Nucleus accumbens (tissue), 56 donors: ENCODE data around the gene FGF2.
A peak's percentile ranks its signal among the peaks of the same experiment; 100 is the strongest.
"Not testable (repeated sequence)": the region's sequence is repeated elsewhere in the genome, so short reads cannot be mapped to it uniquely, and the experiment has no call there.

ENCODE experiments used
- DNase-seq, 56 donors: peaks; one replicate each; lab custom pipeline; 2025; lab: John Stamatoyannopoulos, UW

The FGF2 gene

DNA sequence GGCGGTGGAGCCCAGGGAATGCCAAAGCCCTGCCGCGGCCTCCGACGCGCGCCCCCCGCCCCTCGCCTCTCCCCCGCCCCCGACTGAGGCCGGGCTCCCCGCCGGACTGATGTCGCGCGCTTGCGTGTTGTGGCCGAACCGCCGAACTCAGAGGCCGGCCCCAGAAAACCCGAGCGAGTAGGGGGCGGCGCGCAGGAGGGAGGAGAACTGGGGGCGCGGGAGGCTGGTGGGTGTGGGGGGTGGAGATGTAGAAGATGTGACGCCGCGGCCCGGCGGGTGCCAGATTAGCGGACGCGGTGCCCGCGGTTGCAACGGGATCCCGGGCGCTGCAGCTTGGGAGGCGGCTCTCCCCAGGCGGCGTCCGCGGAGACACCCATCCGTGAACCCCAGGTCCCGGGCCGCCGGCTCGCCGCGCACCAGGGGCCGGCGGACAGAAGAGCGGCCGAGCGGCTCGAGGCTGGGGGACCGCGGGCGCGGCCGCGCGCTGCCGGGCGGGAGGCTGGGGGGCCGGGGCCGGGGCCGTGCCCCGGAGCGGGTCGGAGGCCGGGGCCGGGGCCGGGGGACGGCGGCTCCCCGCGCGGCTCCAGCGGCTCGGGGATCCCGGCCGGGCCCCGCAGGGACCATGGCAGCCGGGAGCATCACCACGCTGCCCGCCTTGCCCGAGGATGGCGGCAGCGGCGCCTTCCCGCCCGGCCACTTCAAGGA, at the start of gene FGF2:
Gene FGF2, plus strand, starts transcription at position 279 of the 705 bp plus-strand sequence. Its CDS starts 344 bp downstream, at position 623.
- peak in 54 of 56 donors; percentile 7 to 83 (median 48) for DNase-seq

DNA sequence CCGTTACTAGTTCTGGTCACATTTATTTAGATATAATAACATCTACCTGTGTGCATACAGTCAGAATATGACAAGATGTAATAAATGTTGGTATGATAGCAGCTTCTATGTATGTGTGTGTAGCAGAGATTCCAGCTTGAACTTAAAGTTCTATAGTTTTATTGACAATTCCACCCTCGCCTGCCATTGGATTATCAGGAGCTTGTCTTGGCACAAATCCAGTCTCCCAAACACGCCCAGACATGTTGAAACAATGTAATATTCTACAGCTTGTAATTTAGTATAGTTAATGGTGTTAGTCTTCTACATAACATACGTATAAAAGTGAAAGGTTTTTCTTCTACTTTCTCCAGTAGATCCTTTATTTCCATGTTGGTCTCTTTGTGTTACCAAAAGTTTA, 49.7 kb upstream of the FGF2 start:
- DNase-seq, result no peak

DNA sequence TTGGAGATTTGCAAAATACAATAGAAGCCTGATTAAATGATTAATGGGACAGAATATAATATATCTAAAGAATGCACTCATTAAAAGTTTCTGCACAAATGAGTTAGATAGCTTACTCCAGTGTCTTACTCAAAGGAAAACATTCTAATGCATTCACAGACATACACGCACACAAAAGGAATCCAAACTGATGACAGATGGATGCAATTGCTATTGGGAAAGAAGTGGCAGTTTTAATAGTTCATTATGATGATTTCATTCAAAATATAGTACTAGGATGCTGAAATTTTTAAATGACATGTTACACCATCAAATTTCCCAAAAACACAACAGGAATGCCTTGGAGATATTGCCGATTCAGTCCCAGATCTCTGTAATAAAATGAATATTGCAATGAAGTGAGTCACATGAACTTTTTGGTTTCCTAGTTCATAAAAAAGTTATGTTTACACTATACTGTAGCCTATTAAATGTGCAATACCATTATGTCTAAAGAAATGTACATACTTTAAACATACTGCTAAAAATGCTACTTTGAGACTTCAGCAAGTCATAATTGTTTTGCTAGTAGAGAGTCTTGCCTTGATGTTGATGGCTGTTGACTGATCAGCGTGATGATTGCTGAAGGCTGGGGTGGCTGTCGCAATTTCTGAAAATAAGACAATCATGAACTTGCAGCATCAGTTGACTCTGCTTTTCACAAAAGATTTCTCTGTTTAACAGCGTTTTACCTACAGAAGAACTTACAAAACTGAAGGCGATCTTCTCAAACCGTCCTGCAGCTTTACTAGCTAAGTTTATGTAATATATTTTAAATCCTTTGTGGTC, 48.6 kb upstream of the FGF2 start:
- DNase-seq, result no peak

DNA sequence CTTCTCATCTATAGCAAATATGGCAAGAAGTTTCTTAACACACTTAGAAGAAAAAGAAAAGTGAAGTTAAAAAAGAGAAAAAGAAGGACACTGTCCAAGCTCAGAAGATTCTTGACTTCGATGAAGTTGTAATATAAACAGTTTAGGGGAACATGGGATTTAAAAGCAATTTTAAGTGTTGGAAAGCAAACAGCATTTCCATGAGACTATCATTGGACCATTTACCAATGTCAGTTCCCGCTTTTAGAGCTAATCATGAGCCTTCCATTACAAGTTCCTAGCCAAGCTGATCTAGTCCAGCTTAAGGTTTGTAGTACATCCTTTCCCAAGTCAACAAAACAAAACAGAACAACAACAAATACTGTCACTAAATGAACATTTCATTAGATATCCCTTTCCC, 45.1 kb upstream of the FGF2 start:
- DNase-seq, result no peak

DNA sequence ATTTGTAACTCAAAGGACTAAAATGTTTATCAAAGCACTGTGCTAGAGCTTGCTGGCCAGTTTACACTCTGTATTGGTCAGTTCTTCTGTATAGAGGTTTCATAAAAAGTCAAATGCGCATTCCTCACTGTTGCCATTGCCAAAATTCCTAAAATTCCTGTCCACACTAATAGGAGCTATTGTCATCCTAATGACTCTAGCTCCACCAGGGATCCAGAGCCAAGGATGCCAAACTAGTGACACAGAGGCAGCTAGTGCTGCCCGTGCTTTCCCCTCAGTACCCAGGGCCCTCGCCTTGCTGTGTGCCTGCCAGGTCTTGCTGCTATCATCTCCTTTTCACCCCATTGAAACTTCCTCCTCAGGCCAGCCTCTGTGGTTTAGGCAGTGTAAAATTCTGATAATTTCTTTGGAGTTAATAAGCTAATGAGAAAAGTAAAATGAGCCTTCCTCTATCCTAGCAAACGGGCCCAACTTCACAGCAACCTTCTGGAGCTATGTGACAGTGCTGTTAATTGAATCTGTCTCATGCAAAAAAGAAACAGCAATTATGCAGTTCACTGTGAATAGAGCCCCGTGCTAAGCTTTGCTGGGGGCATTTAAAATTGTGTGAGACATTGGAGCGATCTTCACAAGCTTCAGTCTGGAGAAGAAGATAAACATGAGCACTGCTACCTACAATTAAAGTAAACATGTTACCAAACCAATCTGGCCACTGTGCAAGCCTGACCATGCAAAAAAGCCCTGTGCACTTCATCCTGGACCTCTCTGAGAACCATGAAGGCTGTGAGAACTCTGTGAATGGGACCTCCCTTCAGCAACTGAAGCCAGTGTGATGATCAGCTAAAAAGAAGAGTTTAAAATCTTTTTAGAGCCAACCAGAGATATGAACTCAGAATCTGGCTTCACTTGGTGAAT, 43.1 kb upstream of the FGF2 start:
- DNase-seq, result peak in 2 of 56 donors; percentile 1 to 31

DNA sequence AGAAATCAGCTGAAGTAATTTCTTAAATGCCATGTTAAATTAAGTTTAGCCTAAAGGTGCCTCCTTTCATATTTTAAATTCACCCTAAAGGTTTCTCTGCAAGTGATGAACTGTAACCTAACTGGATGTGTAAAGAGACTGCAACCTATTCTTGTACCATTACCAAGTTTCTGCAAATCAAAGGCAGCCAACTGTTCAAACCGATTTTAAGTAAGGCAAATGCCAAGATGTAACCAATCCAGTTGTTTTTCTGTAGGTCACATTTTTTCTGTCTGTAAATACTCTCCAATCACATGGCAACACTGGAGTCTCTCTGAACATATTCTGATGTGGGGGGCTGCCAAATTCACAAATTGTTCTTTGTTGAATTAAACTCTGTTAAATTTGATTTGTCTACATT, 42.4 kb upstream of the FGF2 start:
- DNase-seq, result no peak

DNA sequence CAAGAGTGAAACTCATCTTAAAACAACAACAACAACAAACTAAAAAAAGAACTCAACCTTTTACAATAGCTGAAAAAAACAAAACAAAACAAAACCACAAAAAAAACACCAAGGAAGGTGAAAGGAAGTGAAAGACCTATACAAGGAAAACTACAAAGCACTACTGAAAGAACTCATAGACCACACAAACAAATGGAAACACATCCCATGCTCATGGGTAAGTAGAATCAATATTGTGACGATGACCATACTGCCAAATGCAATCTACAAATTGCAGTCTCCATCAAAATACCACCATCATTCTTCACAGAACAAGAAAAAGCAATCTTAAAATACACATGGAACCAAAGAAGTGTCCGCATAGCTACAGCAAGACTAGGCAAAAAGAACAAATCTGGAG, 41.5 kb upstream of the FGF2 start:
- no peak for DNase-seq

DNA sequence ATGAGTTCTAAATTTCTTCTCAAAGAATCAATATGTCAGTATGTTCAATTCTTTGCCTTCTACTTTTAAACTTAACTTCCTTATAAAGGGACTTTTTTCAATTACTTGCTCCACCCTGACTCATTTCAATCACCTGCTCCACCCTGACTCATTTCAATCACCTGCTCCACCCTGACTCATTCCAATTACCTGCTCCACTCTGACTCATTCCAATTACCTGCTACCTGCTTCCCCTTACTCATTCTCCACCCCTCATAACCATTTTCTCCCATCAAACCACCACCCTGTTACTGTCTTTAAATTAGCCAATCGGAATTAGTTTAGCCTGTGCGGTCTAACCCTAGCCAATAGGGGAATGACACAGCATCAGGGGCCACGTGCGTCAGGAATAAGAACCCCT, 40.3 kb upstream of the FGF2 start:
- DNase-seq, result not testable (repeated sequence)

DNA sequence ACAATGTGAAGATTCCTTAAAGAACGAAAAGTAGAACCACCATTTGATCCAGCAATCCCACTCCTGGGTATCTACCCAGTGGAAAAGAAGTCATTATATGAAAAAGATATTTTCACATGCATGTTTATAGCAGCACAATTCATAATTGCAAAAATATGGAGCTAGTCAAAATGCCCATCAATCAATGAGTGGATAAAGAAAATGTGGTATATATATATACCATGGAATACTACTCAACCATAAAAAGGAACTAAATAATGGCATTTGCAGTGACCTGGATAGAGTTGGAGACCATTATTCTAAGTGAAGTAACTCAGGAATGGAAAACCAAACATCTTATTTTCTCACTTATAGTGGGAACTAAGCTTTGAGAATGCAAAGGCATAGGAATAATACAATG, 39.7 kb upstream of the FGF2 start:
- not testable (repeated sequence) for DNase-seq

DNA sequence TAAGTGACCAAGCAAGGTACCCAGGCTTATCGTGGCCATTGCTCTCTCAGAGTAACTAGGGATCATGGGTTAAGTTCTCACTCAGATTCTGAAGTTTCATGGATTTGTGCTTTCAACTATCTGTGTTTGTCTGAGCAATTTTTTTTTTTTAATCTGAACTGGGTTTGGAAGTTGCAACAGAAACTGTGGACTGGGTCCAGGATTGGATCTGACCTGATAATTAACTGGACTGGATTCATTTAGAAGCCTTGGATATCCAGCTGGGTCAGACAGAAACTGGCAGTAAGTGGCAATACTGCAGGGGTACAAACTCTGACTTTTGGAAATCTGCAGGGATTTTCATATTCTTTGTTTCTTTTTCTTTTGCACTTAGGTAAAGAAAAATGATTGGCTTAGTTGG, 38.7 kb upstream of the FGF2 start:
- no peak for DNase-seq

DNA sequence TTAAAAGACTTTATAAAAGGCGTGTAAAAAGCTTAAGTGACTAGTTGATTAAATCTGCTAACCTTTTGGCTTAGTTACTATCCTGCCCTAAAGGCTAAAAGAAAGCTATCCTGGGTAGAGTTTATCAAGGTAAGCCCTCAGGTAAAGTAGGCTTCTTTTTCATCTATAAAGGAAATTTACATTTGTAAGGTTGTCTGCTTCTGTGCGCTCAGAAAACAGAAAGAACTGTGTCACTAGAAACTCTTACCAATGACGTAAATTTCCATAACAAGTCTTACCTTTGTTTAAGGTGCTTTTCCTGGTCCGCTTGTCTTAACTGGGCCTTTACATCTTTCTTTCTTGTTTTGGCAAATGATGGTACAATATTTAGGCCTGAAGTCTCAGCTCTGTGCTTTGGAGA, 37.7 kb upstream of the FGF2 start:
- no peak for DNase-seq

DNA sequence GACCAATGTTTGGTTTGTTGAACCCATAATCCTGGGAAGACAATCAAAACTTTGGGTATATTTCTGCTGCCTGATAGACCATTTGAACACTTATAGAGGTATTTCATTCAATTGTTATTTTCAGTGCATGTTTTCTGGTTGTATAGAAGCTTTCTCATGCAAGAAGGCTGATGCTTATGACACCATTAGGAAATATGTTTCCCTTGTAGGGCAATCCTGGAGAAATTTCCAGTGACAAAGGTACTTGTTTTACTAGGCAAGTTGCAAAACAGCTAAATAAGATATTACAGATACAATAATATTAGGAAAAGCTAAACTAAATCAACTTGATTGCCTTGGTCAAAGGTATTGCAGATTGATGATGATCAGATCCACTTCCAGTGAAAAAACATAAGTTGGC, 32.8 kb upstream of the FGF2 start:
- DNase-seq, result no peak

DNA sequence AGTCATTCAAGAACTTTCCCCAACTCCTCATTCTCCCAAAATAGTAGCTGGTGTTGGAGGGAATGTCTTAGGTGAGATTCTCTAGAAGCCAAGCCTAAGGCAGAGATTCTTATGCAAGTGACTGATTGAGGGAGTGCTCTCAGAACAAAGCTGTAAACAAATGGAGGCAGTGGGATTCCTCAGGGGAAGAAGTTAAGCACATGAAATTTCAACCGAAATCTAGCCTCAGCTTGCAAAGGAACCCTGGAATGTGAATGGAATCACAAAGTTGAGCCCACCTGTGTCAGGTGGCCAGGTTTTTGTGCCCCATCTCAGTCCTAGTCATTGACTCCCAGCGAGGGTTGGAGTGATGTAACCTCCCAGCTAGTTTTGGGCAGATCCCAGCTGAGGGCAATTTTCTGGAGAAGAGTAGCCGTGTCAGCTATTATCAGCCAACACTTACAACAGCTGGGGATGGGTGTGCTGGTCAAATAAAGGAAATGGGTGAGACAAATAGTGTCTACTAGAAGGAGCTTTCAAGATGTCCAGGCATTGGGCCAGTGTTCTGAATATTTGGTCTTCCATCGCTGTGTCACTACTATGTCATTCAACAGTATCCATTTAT, 29.7 kb upstream of the FGF2 start:
- no peak for DNase-seq

DNA sequence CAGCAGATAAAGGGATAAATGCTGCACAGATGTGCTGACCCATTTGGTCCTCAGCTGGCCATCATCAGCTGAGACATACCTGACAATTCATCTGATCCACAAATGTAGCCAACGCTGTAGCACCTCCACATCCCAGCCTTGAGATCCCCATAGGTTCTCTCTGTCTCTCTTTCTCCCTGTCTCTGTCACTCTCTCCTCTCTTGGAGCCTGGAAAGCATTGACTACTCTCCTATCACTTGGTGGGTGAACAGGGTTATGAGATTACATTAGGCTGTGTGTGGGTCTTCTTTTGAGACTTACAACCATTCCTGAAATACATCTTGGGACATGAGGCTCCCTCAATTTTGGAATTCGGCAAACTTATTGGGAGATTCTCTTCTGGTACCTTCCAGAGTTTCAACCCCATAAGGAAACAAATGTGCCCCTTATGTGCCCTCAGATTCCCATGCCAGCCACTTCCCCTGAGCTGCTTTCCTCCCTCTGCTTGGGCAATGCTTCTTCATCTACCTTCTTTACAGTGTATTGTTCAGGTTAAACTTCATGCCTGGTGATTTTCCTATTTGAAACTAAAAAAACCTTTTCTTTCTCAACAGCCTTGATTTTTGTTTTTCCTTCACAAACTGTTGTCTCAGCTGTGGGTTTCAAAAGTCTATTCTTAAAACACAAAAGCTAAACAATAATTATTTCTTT, 29.1 kb upstream of the FGF2 start:
- no peak for DNase-seq

DNA sequence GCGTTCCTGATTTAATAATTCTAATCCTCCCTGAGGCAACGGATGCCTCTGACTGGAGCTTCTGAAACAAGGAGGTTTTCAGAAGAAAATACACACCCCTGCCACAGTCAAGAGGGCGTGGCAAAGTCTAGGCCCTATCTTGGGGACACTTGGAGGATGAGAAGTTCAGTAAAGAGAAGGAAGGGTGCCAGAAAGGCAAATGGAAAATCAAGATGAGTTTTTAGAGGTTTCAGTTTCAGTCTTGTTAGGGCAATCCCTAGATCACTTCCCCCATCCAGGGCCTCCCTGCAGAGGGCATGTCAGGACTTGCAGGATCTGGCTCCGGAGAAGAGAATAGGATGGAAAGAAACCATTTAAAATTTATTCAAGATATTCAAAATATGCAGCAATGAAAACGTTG, 28.5 kb upstream of the FGF2 start:
- DNase-seq, result peak in 4 of 56 donors; percentile 2 to 17 (median 8)

DNA sequence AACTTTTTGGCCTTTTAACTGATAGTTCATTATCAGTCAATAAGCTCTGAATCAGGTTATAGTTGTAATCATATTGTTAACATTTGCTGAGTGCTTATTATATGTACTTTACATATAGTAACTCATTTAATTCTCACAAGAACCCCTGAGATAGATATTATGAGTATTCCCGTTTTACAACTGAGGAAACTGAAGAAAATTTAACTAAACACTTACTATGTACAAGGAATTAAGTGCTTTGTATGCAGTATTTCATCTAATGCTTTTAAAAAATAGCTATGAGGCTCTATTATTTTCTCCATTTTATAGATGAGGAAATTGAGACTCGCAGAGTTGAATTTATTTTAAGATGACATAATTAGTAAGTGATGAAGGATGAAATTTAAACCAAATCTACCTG, 27.7 kb upstream of the FGF2 start:
- DNase-seq, result no peak

DNA sequence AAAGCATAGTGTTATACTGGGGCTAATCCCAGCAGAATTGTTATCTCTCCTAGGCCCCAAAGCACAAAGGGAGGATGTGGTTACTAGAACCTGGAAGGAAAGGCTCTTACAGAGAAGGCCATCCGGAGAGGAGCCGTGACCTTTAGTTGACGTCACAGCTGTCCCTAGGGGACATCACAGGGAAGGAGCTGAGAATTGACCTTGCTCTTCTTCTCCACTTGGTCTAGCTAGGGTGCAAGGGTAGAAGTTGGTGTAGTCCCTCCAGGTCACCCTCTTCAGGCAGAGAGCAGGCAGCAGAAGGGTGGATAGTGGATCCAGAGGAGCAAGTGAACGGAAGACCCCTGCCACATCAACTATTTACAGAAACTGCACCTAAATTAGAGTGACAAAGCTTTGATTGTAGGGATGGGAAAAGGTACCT, 22.8 kb upstream of the FGF2 start:
- no peak for DNase-seq

DNA sequence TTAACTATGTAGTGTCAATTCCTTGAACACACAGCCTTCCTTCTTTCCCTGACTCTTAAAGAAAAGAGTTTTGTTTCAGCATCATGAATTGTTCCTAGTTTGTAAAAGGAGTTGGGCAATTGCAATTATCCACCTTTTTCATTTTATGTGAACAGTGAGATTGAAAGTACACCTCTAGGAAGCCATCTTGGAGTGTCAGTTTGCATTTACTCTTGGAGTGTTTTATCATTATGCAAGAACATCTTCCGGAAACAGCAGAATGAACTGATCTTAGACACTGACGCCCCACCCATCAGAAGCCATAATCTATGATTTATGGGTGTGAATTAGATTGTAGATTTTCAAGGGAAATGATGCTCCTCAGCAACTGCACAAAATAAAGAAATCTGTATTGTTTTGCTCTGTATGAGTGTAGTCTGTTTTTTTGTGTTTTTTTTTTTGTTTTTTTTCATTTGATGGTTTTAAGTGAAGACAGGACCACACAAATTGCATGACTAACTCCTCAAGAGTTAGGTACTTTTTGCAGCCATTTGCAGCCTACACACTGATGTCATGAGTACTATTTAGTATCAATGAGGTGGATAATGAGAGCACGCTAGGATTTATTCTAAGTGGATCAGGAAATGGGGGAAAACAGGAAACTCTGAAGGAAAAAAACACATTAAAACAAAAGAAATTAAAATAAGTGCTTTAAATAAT, 19.5 kb upstream of the FGF2 start:
- no peak for DNase-seq

DNA sequence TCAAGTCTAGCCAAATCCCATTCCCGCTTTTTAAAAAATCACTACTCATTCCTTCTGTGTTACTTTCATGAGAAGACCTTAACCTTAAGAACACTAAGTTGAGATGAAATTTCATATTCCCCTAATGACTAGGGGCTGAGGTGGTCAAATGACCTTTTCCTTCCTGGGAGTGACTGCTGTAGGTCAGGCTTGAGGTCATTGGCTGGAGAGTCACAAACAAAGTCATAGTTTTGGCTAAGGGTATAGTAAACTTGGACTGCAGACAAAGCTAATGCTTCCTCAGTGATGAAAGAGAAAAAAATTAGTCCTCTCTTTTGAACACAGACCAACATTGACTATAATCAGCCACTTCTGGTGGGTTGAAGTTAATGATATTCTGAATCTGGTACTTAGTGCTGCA, 16.0 kb upstream of the FGF2 start:
- no peak for DNase-seq
